ENCODE results near the gene KHK.

DNA sequence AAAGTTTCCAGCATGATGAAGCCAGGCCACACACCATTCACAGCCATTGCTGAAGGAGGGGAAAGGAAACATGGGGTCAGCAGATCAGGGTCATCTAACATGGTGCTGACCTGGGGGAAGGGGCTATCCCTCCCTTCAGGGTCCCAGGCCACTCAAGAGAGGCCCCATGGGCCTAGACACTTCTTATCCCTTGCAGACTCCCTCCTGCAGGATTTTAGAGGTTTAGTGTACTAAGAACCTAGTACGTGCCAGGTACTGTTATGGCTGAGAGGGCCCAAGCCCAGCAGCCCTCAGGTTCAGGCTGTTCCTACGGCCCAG lies 8.8 kb downstream of the KHK start:
- TF ChIP-seq POLR2A (IDR thresholded peaks at IDR 0.05; ENCODE audit: low read length) (no peak), GATA1 (IDR thresholded peaks at IDR 0.05; ENCODE audit: low read depth, low read length) (no peak)

Data from erythroblast (primary cell).